Gastroesophageal sphincter (tissue), 3 donors: ENCODE results near the gene REG3A.

Experiments
- CTCF ChIP-seq, 4 experiments: fragments of 200-600 bp in 2 of 4; fragments of 450-650 bp in 2 of 4; sonication (generic) in 1 of 4; IDR thresholded peaks; one replicate each; pipeline ENCODE4 v1.5.1; 2017 to 2019; ENCODE audit warnings: antibody characterized with exemption in 4 of 4, mild to moderate bottlenecking in 2 of 4, moderate library complexity in 2 of 4
- POLR2A ChIP-seq, 2 donors: fragments of 450-650 bp; IDR thresholded peaks; one replicate each; pipeline ENCODE4 v1.6.1; 2017; ENCODE audit warnings: antibody characterized with exemption in 2 of 2, mild to moderate bottlenecking in 2 of 2, moderate library complexity in 1 of 2

DNA sequence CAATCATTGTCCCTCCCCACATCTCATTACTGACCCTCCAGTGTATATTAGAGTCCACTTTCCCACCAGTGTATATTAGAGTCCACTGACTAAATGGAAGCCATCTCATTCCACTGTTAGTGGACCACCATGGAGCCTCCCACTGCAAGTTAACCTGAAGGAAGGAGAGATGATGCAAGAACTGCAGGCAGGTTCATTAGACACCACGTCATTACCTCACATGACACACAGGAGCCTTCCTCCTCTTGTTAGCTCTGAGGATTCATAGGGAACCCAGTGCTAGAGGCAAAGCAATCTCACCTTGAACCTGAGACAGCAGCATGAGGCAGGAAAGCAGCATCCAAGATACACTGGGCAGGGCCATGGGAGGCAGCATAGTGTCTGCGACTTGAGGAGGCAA, 523 bp downstream of the REG3A start:
- TF ChIP-seq POLR2A (IDR thresholded peaks at IDR 0.05) = no peak
- TF ChIP-seq CTCF (IDR thresholded peaks at IDR 0.05) = no peak
